Measurements from ENCODE around the gene CRTC3.

DNA sequence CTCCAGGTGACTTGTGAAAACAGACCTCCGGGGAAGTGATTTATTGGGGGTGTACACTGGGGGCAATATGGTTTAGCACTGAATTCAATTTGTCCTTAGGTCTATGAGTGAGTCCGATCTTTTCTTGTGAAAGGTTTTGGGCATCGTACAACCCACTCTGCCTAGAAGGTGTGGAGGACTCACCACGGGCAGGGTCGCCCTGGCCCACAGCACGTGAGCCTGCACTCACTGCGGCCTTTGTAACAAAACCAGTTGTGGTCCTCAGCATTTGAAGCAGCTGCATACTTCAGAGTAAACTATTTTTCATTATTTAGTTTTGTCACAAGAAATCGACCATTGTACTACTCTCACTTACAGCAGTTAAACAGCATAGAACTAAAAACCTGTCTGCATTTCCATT lies 114.8 kb downstream of the CRTC3 start:
- TF ChIP-seq, protein P1, sequence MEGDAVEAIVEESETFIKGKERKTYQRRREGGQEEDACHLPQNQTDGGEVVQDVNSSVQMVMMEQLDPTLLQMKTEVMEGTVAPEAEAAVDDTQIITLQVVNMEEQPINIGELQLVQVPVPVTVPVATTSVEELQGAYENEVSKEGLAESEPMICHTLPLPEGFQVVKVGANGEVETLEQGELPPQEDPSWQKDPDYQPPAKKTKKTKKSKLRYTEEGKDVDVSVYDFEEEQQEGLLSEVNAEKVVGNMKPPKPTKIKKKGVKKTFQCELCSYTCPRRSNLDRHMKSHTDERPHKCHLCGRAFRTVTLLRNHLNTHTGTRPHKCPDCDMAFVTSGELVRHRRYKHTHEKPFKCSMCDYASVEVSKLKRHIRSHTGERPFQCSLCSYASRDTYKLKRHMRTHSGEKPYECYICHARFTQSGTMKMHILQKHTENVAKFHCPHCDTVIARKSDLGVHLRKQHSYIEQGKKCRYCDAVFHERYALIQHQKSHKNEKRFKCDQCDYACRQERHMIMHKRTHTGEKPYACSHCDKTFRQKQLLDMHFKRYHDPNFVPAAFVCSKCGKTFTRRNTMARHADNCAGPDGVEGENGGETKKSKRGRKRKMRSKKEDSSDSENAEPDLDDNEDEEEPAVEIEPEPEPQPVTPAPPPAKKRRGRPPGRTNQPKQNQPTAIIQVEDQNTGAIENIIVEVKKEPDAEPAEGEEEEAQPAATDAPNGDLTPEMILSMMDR (IDR thresholded peaks at IDR 0.05), result no peak
- TF ChIP-seq POLR2A (IDR thresholded peaks at IDR 0.05), result no peak
